B cell (primary cell): ENCODE results near the gene ZC4H2.

ENCODE experiments used
- EZH2 ChIP-seq: IDR thresholded peaks from 2 replicates; pipeline ENCODE4 v1.6.1; 2012; ENCODE audit warnings: borderline replicate concordance, low read depth, mild to moderate bottlenecking, moderate library complexity, low read length; ENCODE audit not compliant: insufficient read depth, poor library complexity, severe bottlenecking
- TF ChIP-seq, protein P1 (sequence below): fragments of 200-600 bp; IDR thresholded peaks from one replicate; pipeline ENCODE4 v1.8.0; 2022; ENCODE audit warnings: antibody characterized with exemption, mild to moderate bottlenecking

DNA sequence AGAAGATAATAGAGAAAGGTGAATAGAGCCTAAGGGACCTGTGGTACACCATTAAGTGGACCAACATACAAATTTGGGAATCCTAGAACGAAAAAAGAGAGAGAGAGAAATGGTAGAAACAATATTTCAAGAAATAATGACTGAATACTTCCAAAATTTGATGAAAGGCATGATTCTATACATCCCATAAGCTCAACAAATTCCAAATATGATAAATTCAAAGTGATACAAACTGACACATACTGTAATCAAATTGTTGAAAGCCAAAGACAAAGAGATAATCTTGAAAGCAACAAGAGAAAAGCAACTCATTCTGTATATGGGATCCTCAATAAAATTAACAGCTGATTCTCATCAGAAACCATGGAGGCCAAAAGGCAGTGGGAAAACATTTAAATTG is 20.6 kb upstream of the ZC4H2 start:
- TF ChIP-seq, protein P1, sequence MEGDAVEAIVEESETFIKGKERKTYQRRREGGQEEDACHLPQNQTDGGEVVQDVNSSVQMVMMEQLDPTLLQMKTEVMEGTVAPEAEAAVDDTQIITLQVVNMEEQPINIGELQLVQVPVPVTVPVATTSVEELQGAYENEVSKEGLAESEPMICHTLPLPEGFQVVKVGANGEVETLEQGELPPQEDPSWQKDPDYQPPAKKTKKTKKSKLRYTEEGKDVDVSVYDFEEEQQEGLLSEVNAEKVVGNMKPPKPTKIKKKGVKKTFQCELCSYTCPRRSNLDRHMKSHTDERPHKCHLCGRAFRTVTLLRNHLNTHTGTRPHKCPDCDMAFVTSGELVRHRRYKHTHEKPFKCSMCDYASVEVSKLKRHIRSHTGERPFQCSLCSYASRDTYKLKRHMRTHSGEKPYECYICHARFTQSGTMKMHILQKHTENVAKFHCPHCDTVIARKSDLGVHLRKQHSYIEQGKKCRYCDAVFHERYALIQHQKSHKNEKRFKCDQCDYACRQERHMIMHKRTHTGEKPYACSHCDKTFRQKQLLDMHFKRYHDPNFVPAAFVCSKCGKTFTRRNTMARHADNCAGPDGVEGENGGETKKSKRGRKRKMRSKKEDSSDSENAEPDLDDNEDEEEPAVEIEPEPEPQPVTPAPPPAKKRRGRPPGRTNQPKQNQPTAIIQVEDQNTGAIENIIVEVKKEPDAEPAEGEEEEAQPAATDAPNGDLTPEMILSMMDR = no peak
- TF ChIP-seq EZH2 = no peak
